Astrocyte of the hippocampus (primary cell): ENCODE results near the gene MYL4.
"Not testable (repeated sequence)": the region's sequence is repeated elsewhere in the genome, so short reads cannot be mapped to it uniquely, and the experiment has no call there.

Source experiments
- DNase-seq: peaks from one replicate; pipeline ENCODE4 v3.0.0; 2011; ENCODE audit warnings: low read depth, low spot score

The MYL4 gene

DNA sequence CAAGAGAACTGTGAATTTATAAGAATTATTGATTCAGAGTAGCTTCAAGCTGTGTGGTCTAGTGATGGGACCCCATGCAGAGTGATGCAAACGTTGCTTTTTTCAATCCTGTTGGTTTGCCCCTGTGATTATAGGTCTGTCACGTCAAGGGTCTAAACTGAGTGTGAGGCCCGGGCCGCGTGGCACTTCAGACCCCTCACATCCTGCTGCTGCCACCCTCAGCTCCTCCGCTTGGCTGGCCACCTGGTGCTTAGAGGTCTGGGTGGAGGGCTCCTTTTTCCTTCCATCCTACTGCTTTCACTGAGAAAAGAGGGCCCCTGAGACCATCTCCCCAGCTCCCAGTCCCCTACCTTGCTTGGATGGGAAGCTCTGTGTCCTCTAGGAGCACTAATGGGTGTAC lies 12.0 kb downstream of the MYL4 start:
- no peak for DNase-seq

- DNase-seq: no peak
Observed at GRCh38 chr17:47222047-47222446, 12.9 kb downstream of the MYL4 start.

DNA sequence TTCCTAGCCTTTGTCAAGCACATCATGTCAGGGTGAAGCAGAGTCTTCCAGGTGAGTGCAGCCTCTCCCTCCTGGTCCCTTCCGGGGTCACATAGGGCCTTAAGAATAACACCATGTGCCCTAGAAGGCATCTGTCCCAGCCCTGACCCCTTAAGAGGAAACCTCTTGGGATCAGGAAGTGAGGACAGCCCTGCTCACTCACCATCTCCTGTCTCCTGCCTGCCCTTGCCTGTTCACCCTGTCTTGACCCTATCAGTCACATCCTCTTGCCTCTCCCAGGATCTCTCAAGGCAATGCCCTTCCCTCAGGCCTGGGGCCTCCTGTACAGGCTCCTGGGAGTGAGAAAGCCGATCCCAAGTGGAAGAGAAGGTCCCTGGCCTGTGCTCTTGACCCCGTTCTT lies 13.9 kb downstream of the MYL4 start:
- no peak for DNase-seq

GRCh38 chr17:47223460-47223859 lies 14.3 kb downstream of the MYL4 start:
- no peak for DNase-seq

DNA sequence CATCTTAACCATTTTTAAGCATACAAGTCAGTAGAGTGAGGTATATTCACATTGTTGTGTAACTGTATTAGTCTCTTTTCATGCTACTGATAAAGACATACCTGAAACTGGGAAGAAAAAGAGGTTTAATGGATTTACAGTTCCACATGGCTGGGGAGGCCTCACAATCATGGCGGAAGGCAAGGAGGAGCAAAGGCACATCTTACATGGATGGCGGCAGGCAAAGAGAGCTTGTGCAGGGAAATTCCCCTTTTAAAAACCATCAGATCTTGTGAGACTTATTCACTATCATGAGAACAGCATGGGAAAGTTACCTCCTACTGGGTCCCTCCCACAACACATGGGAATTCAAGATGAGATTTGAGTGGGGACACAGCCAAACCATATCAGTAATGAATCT lies 14.9 kb downstream of the MYL4 start:
- not testable (repeated sequence) for DNase-seq

- peak; percentile 38 for DNase-seq
Observed at GRCh38 chr17:47224966-47225365, 15.8 kb downstream of the MYL4 start.

DNA sequence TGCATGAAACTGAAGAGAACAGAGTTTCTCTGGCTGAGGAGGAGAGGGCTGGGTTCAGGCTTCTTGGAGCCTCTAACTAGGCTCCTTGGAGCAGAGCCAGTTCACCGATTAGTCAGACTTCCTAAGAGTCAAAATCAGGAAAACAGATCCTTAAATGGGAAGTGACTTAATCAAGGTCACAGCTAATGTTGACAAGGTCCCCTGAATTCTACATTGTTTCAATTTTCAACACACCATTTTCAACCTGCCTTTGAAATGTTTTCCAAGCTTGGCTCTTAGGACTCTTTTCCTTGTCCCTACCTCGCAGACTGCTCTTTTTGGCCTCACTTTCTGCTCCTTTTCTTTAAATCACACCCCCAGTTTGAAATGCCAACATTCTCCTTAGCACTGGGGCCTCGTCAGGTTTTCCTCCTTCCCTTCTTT lies 16.3 kb downstream of the MYL4 start:
- DNase-seq: peak; percentile 79

DNA sequence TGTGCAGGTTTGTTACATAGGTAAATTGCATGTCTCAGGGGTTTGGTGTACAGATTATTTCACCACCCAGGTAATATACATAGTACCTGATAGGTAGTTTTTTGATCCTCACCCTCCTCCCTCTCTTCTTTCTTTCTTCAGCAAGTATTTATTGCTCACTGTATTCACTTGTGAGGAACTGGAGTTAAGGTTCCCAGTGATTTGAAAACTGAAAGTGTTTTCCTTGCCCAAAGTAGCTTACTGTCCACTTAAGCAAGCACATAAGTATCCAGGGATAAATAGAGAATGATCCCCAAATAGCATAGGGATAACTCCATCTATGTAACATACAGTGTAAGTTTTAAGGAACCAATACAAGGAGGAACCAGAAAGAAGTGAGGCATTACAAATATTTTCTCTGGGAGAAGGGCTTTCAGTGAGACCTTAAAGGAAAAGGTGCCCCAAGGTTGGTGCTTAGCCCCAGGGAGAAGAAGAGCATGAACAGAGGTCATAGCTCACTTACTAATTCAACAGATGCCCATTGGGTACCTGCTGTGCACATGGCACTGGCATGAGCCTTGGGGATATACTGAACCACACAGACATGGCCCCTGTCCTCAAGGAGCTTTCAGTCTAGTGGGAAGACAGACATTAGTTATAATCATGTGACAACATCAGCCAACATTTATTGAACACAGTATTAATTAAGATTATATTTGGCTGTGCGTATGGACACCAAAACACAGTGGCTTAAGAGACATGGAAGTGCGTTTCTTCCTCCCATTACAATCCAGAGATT lies 17.0 kb downstream of the MYL4 start:
- no peak for DNase-seq

- no peak for DNase-seq
Observed at GRCh38 chr17:47227862-47228261, 18.7 kb downstream of the MYL4 start.

DNA sequence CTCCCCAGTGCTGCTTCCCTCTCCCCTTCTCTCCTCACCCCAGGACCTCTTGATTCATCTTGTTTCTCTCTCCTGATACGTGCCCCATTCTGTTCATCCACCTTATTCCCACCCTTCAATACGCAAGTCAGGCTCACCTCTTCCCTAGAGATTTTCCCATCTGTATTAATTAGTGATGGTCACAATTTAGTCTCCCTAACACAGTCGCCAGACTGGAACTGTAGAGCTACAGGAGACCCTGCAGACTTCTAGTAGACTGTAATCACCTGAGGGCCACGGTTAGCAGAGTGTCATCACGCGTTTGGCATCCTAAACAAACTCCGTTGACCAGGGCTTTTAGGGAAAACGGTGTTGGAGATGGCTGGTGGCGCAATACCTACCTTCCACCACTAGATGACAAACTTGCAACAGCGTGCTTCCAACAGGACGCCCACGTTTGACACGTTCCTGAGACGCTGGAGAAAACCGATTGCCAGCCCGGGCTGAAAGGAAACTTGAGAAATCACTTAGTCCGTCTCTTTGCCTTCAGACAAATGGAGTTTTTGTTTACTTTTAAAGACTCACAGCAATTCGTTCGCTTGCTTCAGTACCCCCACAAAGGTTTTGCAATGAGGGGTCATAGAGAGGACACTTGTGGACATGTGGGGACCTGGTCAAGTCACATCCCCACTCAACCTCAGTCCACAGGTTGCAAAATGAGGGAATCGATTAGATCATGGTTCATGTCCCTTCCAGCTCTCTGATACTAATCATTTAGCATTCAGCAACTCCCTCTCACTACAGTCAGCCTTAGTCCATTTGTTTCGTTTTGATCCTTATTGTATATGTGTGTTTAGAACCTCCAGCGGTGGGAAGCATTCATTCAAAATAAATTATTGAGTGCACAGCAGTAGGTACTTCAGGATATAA lies 20.6 kb downstream of the MYL4 start:
- peak; percentile 96 for DNase-seq

- no peak for DNase-seq
Observed at GRCh38 chr17:47230864-47231263, 21.7 kb downstream of the MYL4 start.

DNA sequence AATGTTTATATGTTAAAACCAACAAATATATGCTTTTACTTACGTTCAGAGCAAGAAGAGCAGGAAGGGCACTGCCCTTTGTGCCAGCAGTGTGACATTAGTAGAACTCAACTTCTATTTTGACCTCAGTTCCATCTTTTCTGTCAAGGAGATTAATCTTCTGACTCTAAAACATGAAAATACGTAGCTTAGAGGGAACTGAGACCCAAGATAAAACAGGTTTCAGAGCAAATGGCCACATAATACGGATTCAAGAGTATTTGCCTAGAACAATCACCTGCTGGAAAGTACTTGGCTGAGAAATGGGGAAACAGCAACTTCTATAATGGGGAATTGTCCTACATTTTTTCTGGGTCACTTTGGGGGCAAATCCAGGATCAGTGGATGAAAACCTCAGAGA lies 22.2 kb downstream of the MYL4 start:
- DNase-seq: no peak

DNA sequence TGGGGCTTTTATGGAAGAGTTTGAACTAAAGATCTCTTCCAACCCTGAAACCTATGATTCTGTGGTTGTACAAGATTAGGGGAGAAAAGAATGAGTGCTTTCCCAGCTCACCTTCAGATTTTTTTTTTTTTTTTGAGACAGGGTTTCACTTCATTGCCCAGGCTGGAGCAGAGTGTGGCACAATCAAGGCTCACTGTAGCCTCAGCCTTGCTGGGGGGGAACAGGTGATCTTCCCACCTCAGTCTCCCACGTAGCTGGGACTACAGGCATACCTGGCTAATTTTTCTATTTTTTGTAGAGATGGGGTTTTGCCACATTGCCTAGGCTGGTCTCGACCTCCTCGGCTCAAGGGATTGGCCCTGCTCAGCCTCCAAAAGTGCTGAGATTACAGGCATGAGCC lies 22.7 kb downstream of the MYL4 start:
- DNase-seq: no peak

GRCh38 chr17:47232465-47232864 lies 23.3 kb downstream of the MYL4 start:
- DNase-seq: no peak

GRCh38 chr17:47235506-47235905 lies 26.4 kb downstream of the MYL4 start:
- DNase-seq: no peak

GRCh38 chr17:47235923-47236322 lies 26.8 kb downstream of the MYL4 start:
- DNase-seq: no peak

DNA sequence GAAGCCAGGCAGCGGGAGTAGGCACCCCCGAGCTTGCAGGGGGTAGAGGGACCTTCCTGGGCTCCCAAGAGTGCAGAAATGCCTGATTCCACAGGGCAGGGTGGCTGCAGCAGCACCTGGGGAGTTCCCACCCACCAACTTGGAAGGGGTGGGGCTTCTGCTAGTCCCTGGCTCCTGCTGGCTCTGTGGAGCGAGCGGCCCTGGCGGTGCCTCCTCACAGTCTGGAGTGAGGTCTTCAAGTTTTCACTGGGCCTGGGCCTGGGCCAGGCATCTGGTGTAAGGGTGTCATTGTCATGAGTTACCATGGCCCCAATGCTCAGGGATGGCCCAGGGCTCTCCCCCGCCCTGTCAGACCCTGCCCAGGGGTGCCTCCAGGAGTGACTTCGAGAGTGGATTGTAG lies 28.7 kb downstream of the MYL4 start:
- no peak for DNase-seq

GRCh38 chr17:47238321-47239010 lies 29.3 kb downstream of the MYL4 start:
- DNase-seq: no peak

DNA sequence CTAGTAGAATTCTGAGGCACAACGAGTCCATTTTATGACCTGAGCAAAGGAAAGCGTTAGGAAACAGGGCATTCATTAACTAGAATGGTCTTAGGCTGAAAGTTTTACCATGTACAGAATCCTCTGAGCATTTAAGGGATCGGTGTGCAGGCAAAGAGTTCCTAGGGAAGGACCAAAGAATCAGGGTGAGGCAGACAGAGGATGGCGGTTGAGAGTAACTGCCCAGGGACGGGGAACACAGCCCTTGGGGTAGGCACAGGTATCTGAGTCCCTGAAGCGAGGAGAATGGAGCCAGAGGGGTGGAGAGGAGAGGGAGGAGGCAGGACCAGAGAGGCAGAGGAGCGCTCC lies 30.4 kb downstream of the MYL4 start:
- DNase-seq: no peak

GRCh38 chr17:47239967-47240651 lies 31.0 kb downstream of the MYL4 start:
- DNase-seq: peak; percentile 92

- DNase-seq: no peak
Observed at GRCh38 chr17:47240806-47241205, 31.7 kb downstream of the MYL4 start.

DNA sequence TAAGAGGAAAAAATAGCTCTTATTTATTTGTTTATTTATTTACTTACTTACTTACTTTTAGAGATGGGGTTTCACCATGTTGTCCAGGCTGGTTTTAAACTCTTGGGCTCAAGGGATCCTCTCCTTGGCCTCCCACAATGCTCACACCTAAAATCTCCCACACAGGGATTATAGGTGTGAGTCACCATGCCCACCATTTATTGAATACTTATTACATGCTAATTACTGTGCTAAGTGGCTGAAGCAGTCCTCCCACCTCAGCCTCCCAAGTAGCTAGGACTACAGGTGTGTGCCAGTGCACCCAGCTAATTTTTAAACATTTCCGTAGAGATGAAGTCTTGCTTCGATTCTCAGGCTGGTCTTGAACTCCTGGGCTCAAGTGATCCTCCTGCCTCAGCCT lies 33.5 kb downstream of the MYL4 start:
- no peak for DNase-seq
